Osteoblast (primary cell): ENCODE measurements around the gene B4GAT1. TPM values are rescaled to one million over a fixed set of nuclear protein-coding genes. Genes with fewer than 3 reads are reported as not detected.
A peak's percentile ranks its signal among the peaks of the same experiment; 100 is the strongest.

Experiments used
- DNase-seq: peaks from one replicate; pipeline ENCODE4 v3.0.0; 2011; ENCODE audit warnings: low spot score, mixed read lengths; ENCODE audit not compliant: insufficient read length; ENCODE audit errors: missing footprints
- H2AFZ ChIP-seq: 2 replicates; pipeline ENCODE4 v1.6.0; 2011; ENCODE audit warnings: mild to moderate bottlenecking, low read length
- H3K27ac ChIP-seq: 2 replicates; pipeline ENCODE4 v1.5.1; 2011; ENCODE audit warnings: mild to moderate bottlenecking, low read depth, low read length, moderate library complexity
- H3K27me3 ChIP-seq: 2 replicates; pipeline ENCODE4 v1.6.0; 2012; ENCODE audit warnings: mild to moderate bottlenecking, control low read depth, inconsistent platforms, low read length, moderate library complexity; ENCODE audit not compliant: insufficient read depth
- H3K36me3 ChIP-seq: 2 replicates; pipeline ENCODE4 v1.5.1; 2011; ENCODE audit warnings: mild to moderate bottlenecking, low read length, control low read depth, moderate library complexity; ENCODE audit not compliant: insufficient read depth
- H3K4me1 ChIP-seq: 2 replicates; pipeline ENCODE4 v1.5.1; 2011; ENCODE audit warnings: mild to moderate bottlenecking, low read length, control low read depth, moderate library complexity; ENCODE audit not compliant: insufficient read depth
- H3K4me2 ChIP-seq: 2 replicates; pipeline ENCODE4 v1.6.0; 2011; ENCODE audit warnings: mild to moderate bottlenecking, low read length; ENCODE audit not compliant: insufficient read depth
- H3K4me3 ChIP-seq: fragments of 200-600 bp; sonication (generic); 3 replicates; pipeline ENCODE4 v1.5.1; 2012; ENCODE audit warnings: mild to moderate bottlenecking, low read length, inconsistent platforms; ENCODE audit not compliant: insufficient read depth
- H3K79me2 ChIP-seq: 2 replicates; pipeline ENCODE4 v1.6.0; 2012; ENCODE audit warnings: mild to moderate bottlenecking, low read length, control low read depth, inconsistent platforms; ENCODE audit not compliant: insufficient read depth
- H3K9me3 ChIP-seq: 2 replicates; pipeline ENCODE4 v1.5.1; 2011; ENCODE audit warnings: low read depth, low read length, control low read depth
- H4K20me1 ChIP-seq: 2 replicates; pipeline ENCODE4 v1.6.0; 2012; ENCODE audit warnings: mild to moderate bottlenecking, low read length, control low read depth; ENCODE audit not compliant: insufficient read depth
- total RNA-seq: library from RNA; depleted of rRNA; stranded (reverse); fragments of >200 nt; gene quantifications from 2 replicates; pipeline ENCODE4 v1.2.3, GENCODE V29; 2012
- TF ChIP-seq, protein P1 (sequence below): IDR thresholded peaks from 2 replicates; pipeline ENCODE4 v1.5.1; 2011; ENCODE audit warnings: mild to moderate bottlenecking, low read depth, low read length, moderate library complexity; ENCODE audit errors: extremely low read depth

Gene B4GAT1
- total RNA-seq, 1 donor, result 20.6 TPM

DNA sequence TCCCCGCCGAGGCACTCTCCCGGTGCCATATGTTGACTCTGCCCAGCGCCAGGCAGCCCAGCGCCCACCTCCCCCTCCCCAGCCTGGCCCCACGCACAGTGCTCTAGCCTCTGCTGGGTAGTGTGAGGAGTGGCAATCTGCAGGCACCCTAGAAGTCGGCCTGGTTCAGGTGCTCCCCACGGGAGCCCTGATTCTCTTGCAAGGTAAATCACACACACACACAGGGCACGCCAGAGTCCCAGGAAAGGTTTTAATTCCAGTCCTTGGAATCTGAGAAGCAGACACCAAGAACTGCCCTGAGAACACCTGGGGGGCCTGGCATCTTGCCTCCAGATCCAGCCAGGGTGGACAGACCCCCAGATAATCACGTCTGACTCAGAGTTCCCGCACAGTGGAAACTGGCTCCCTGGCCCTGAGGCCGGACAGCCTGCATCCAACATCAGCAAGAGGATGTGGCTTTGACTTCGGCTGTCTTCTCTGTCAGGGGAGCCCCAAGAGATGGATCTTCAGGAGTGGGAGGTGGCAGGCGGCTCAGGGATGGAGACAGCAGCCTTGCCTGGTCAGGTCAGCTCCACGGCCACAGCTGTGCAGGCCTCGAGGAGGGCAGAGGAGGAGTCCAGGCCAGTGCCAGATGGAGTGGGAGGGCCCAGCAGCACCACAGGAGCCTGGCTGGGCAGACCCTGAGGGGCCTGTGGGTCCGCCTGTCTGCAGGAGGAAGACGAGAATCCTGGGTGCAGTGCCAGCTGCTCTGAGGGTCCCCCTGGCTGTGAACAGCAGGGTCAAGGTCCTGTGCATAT, 10.1 kb downstream of the B4GAT1 start:
- Histone ChIP-seq H3K4me2 (peak overlapping the region; percentile 96), H3K4me1 (peaks cover 28% of the 10 kb centered on the region), H4K20me1 (peaks cover 34% of the 10 kb centered on the region), H3K27me3 (no peaks in the 10 kb centered on the region), H2AFZ (no peak overlapping the region), H3K36me3 (peaks cover 57% of the 10 kb centered on the region), H3K79me2 (peaks cover 42% of the 10 kb centered on the region), H3K27ac (peak overlapping the region; percentile 97), H3K9me3 (no peaks in the 10 kb centered on the region), H3K4me3 (peak overlapping the region; percentile 26)
- TF ChIP-seq, protein P1, sequence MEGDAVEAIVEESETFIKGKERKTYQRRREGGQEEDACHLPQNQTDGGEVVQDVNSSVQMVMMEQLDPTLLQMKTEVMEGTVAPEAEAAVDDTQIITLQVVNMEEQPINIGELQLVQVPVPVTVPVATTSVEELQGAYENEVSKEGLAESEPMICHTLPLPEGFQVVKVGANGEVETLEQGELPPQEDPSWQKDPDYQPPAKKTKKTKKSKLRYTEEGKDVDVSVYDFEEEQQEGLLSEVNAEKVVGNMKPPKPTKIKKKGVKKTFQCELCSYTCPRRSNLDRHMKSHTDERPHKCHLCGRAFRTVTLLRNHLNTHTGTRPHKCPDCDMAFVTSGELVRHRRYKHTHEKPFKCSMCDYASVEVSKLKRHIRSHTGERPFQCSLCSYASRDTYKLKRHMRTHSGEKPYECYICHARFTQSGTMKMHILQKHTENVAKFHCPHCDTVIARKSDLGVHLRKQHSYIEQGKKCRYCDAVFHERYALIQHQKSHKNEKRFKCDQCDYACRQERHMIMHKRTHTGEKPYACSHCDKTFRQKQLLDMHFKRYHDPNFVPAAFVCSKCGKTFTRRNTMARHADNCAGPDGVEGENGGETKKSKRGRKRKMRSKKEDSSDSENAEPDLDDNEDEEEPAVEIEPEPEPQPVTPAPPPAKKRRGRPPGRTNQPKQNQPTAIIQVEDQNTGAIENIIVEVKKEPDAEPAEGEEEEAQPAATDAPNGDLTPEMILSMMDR, result no peak
- peak; percentile 89 for DNase-seq

DNA sequence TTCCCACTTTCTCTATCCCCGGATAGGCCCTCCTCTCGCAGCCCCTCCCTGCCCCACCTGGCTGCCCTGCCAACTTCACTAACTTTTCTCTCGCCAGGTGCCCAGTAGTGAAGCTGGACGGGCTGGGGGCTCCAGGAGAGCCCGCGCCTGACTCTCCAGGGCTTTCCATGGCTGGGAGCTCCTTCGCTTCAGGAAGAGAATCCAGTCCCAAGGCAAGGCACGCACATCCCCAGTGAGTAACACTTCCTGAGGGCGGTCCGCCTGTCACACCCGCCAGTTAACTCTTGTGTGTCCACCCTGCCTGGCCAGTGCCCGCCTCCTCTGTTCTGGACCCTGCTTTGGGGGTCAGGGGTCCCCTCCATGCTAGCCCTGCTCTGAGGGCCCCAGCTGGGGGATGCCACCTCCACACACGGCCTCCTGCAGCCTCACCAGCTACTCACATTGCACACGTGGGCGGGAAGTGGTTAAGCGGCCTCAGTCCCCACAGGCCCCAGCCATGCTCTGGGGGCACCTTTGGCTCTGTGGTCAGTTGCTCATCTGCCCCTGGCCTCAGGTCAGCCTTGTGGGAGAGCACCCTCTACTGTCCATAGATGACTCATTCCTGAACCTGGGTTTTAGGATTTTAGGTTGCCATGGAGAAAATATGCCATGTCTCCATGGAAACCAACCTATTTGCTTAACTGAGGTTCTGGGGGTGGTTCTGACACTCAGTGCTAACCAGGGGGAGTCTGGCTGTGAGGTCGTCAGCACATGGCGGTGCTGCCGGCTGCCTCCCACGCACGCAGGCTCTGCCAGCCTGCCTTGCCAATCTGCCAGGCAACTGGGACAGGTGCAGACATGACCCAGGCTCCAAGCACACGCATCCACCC, 11.0 kb downstream of the B4GAT1 start, which contains the start of gene RIN1:
Gene RIN1, minus strand, starts transcription at position 201 of the 869 bp plus-strand sequence. Its CDS starts 32 bp downstream, at position 169.
- Histone ChIP-seq H3K4me3 (peak within 1 kb of the TSS; percentile 82), H3K36me3 (peaks cover 57% of the 10 kb centered on the region), H2AFZ (peak within 1 kb of the TSS; percentile 62), H4K20me1 (peaks cover 36% of the 10 kb centered on the region), H3K9me3 (no peaks in the 10 kb centered on the region), H3K4me2 (peak within 1 kb of the TSS; percentile 96), H3K27me3 (no peaks in the 10 kb centered on the region), H3K4me1 (peaks cover 28% of the 10 kb centered on the region), H3K27ac (peak within 1 kb of the TSS; percentile 97), H3K79me2 (peaks cover 37% of the 10 kb centered on the region)
- TF ChIP-seq, protein P1, result peak; percentile 29
- peak; percentile 100 for DNase-seq

DNA sequence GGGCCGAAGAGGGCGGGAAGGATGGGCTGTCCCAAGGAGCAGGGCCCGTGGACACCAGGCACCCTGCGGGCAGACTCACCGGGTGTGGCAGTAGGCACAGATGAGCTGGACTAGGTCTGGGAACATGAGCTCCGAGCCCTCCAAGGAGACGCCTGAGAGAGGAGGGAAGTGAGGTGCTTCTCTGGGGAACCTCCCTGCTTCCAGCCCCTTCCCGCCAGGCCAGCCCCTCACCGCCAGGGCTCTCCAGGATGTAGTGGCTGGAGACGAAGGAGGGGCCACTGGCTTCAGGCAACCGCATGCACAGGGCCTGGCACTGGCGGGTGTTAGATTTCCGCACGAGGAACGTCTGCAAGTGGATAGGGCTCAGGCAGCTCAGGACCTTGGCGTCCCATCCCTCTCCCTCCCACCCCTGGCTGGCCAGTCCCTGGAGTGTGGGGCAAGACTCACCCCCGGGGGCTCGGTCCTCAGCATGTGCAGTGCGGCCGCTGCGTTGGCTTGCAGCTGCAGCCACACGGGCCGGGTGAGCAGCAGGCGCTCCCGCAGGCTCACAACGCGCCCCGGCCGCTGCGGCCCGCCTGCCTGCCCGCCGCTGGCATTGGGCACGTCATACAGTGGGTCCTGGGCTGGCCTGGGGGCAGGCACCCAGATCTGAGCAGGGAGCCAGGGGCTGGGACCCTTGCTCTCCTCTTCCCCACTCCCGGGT, 11.7 kb downstream of the B4GAT1 start:
- H3K4me2 ChIP-seq, result peak overlapping the region; percentile 96
- H3K9me3 ChIP-seq, result no peaks in the 10 kb centered on the region
- peaks cover 36% of the 10 kb centered on the region for H4K20me1 ChIP-seq
- H3K79me2 ChIP-seq, result peaks cover 36% of the 10 kb centered on the region
- no peaks in the 10 kb centered on the region for H3K27me3 ChIP-seq
- TF ChIP-seq, protein P1, result no peak
- H2AFZ ChIP-seq, result peak overlapping the region; percentile 62
- H3K4me1 ChIP-seq, result peaks cover 28% of the 10 kb centered on the region
- peak; percentile 97 for DNase-seq
- H3K36me3 ChIP-seq, result peaks cover 55% of the 10 kb centered on the region
- H3K27ac ChIP-seq, result peak overlapping the region; percentile 97
- peak overlapping the region; percentile 82 for H3K4me3 ChIP-seq
